ENCODE measurements around the gene BEST4.

DNA sequence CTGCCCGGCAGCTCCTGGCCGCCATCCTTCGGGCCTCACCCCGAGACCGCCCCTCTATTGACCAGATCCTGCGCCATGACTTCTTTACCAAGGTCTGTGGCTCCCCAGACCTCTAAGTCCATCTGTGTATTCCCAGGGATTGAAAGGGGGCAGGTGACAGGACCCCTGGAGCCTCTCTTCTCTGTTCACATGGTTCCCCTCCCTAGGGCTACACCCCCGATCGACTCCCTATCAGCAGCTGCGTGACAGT lies 15.0 kb upstream of the BEST4 start:
- TF ChIP-seq, protein P1, sequence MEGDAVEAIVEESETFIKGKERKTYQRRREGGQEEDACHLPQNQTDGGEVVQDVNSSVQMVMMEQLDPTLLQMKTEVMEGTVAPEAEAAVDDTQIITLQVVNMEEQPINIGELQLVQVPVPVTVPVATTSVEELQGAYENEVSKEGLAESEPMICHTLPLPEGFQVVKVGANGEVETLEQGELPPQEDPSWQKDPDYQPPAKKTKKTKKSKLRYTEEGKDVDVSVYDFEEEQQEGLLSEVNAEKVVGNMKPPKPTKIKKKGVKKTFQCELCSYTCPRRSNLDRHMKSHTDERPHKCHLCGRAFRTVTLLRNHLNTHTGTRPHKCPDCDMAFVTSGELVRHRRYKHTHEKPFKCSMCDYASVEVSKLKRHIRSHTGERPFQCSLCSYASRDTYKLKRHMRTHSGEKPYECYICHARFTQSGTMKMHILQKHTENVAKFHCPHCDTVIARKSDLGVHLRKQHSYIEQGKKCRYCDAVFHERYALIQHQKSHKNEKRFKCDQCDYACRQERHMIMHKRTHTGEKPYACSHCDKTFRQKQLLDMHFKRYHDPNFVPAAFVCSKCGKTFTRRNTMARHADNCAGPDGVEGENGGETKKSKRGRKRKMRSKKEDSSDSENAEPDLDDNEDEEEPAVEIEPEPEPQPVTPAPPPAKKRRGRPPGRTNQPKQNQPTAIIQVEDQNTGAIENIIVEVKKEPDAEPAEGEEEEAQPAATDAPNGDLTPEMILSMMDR (IDR thresholded peaks at IDR 0.05; ENCODE audit: poor library complexity) = no peak
- no peak for TF ChIP-seq EZH2 (IDR thresholded peaks at IDR 0.05; ENCODE audit: borderline replicate concordance)

Measured in hepatocyte (in vitro differentiated cells).